ENCODE measurements around the gene ARHGEF17. TPM values are rescaled to one million over a fixed set of nuclear protein-coding genes. Genes with fewer than 3 reads are reported as not detected.
A peak's percentile ranks its signal among the peaks of the same experiment; 100 is the strongest.

ARHGEF17 gene
- total and polyA plus RNA-seq, 5 experiments from 2014 or later, result 0.19 TPM; not detected in 4

GRCh38 chr11:73350908-73351636 is 43.0 kb downstream of the ARHGEF17 start:
- H3K27me3 Mint-ChIP-seq, result peaks cover 0 to 3% (median 0%) of the 10 kb centered on the region in 5 donors
- no peak overlapping the region for H3K4me3 Mint-ChIP-seq
- peaks cover 0 to 13% (median 1%) of the 10 kb centered on the region in 4 donors for H3K4me1 Mint-ChIP-seq
- POLR2A ChIA-PET, result interaction anchor here (0.9 to 1.6 kb wide), 2 partner anchors 21 to 42 kb away, joined by 3 to 18 read pairs; no protein-coding TSS in a partner anchor
- H3K9me3 Mint-ChIP-seq, result no peaks in the 10 kb centered on the region
- ATAC-seq (peak; percentile 88 to 90), DNase-seq (peak; percentile 37 to 81 (median 70))
- H3K27ac Mint-ChIP-seq, result peak overlapping the region; percentile 19 to 89 (median 55)
- no peaks in the 10 kb centered on the region for H3K36me3 Mint-ChIP-seq

- H3K27ac Mint-ChIP-seq, result peak overlapping the region in 6 of 10 donors; percentile 3 to 62 (median 21)
- POLR2A ChIA-PET, result no interaction called here
- peaks cover 0 to 13% (median 2%) of the 10 kb centered on the region in 4 donors for H3K4me1 Mint-ChIP-seq
- H3K27me3 Mint-ChIP-seq, result no peaks in the 10 kb centered on the region
- H3K4me3 Mint-ChIP-seq, result no peak overlapping the region
- ATAC-seq (no peak), DNase-seq (no peak)
- H3K9me3 Mint-ChIP-seq, result no peaks in the 10 kb centered on the region
- H3K36me3 Mint-ChIP-seq, result no peaks in the 10 kb centered on the region
Measured at GRCh38 chr11:73353422-73353821, 45.3 kb downstream of the ARHGEF17 start.

GRCh38 chr11:73355109-73355508 is 47.0 kb downstream of the ARHGEF17 start:
- no peak for DNase-seq
- H3K27me3 Mint-ChIP-seq, result no peaks in the 10 kb centered on the region
- H3K4me3 Mint-ChIP-seq, result no peak overlapping the region
- no peak for ATAC-seq
- H3K36me3 Mint-ChIP-seq, result no peaks in the 10 kb centered on the region
- POLR2A ChIA-PET, result interaction anchor here (0.5 to 1.2 kb wide), 2 partner anchors 10 to 56 kb away, joined by 3 read pairs; no protein-coding TSS in a partner anchor
- H3K27ac Mint-ChIP-seq, result peak overlapping the region in 4 of 10 donors; percentile 24 to 69 (median 36)
- H3K4me1 Mint-ChIP-seq, result peaks cover 0 to 12% (median 2%) of the 10 kb centered on the region in 4 donors
- no peaks in the 10 kb centered on the region for H3K9me3 Mint-ChIP-seq

GRCh38 chr11:73356979-73357860 is 49.1 kb downstream of the ARHGEF17 start:
- ATAC-seq (no peak), DNase-seq (no peak)
- no peaks in the 10 kb centered on the region for H3K36me3 Mint-ChIP-seq
- POLR2A ChIA-PET, result interaction anchor here (1.4 kb wide), 1 partner anchor 8 kb away, joined by 5 read pairs; no protein-coding TSS in a partner anchor
- no peaks in the 10 kb centered on the region for H3K27me3 Mint-ChIP-seq
- H3K27ac Mint-ChIP-seq, result no peak overlapping the region
- H3K4me3 Mint-ChIP-seq, result no peak overlapping the region
- H3K4me1 Mint-ChIP-seq, result peaks cover 0 to 6% (median 0%) of the 10 kb centered on the region in 4 donors
- H3K9me3 Mint-ChIP-seq, result no peaks in the 10 kb centered on the region

- DNase-seq (no peak), ATAC-seq (no peak)
- peaks cover 0 to 8% (median 1%) of the 10 kb centered on the region in 4 donors for H3K4me1 Mint-ChIP-seq
- H3K36me3 Mint-ChIP-seq, result no peaks in the 10 kb centered on the region
- POLR2A ChIA-PET, result interaction anchor here (0.6 to 1.4 kb wide), 2 partner anchors 7 to 36 kb away, joined by 3 to 5 read pairs; no protein-coding TSS in a partner anchor
- peak overlapping the region in 1 of 10 donors; percentile 8 for H3K27ac Mint-ChIP-seq
- H3K4me3 Mint-ChIP-seq, result no peak overlapping the region
- H3K9me3 Mint-ChIP-seq, result no peaks in the 10 kb centered on the region
- no peaks in the 10 kb centered on the region for H3K27me3 Mint-ChIP-seq
Measured at GRCh38 chr11:73358071-73358470, 50.0 kb downstream of the ARHGEF17 start.

GRCh38 chr11:73359341-73359740 is 51.3 kb downstream of the ARHGEF17 start:
- H3K27me3 Mint-ChIP-seq, result no peaks in the 10 kb centered on the region
- H3K4me1 Mint-ChIP-seq, result peaks cover 0 to 10% (median 2%) of the 10 kb centered on the region in 4 donors
- H3K4me3 Mint-ChIP-seq, result no peak overlapping the region
- H3K27ac Mint-ChIP-seq, result peak overlapping the region in 3 of 10 donors; percentile 28 to 49 (median 48)
- DNase-seq, result no peak
- ATAC-seq, result no peak
- H3K9me3 Mint-ChIP-seq, result no peaks in the 10 kb centered on the region
- no peaks in the 10 kb centered on the region for H3K36me3 Mint-ChIP-seq
- POLR2A ChIA-PET, result no interaction called here

- POLR2A ChIA-PET, result interaction anchor here (1.4 kb wide), 1 partner anchor 10 kb away, joined by 4 read pairs; no protein-coding TSS in a partner anchor
- H3K4me1 Mint-ChIP-seq, result peaks cover 0 to 10% (median 7%) of the 10 kb centered on the region in 4 donors
- ATAC-seq, result peak; percentile 58 to 62
Measured at GRCh38 chr11:73359930-73360742, 52.1 kb downstream of the ARHGEF17 start.

GRCh38 chr11:73360743-73361369 is 52.8 kb downstream of the ARHGEF17 start:
- Mint-ChIP-seq H3K9me3 (peaks cover 0 to 2% (median 0%) of the 10 kb centered on the region in 9 donors), H3K4me1 (peaks cover 4 to 17% (median 13%) of the 10 kb centered on the region in 4 donors), H3K4me3 (no peak overlapping the region), H3K27ac (peak overlapping the region in 6 of 10 donors; percentile 16 to 66 (median 57)), H3K36me3 (no peaks in the 10 kb centered on the region), H3K27me3 (no peaks in the 10 kb centered on the region)
- no peak for ATAC-seq
- no peak for DNase-seq
- POLR2A ChIA-PET, result interaction anchor here (0.5 to 1.4 kb wide), 2 partner anchors 10 to 325 kb away, joined by 3 to 4 read pairs; no protein-coding TSS in a partner anchor

More at GRCh38 chr11:73359930-73360742, 52.1 kb downstream of the ARHGEF17 start:
- H3K4me3 Mint-ChIP-seq, result no peak overlapping the region
- no peaks in the 10 kb centered on the region for H3K36me3 Mint-ChIP-seq
- H3K27ac Mint-ChIP-seq, result peak overlapping the region in 5 of 10 donors; percentile 37 to 66 (median 49)
- DNase-seq, result peak in 2 of 10 donors; percentile 36 to 43
- H3K27me3 Mint-ChIP-seq, result no peaks in the 10 kb centered on the region
- no peaks in the 10 kb centered on the region for H3K9me3 Mint-ChIP-seq

GRCh38 chr11:73361953-73362776 is 54.1 kb downstream of the ARHGEF17 start:
- ATAC-seq (no peak), DNase-seq (no peak)
- H3K9me3 Mint-ChIP-seq, result peaks cover 0 to 10% (median 0%) of the 10 kb centered on the region in 9 donors
- peak overlapping the region in 8 of 10 donors; percentile 69 to 99 (median 78) for H3K27ac Mint-ChIP-seq
- H3K27me3 Mint-ChIP-seq, result no peaks in the 10 kb centered on the region
- peaks cover 17 to 28% (median 24%) of the 10 kb centered on the region in 4 donors for H3K4me1 Mint-ChIP-seq
- POLR2A ChIA-PET, result interaction anchor here (2.2 kb wide), 1 partner anchor 13 kb away, joined by 7 read pairs; no protein-coding TSS in a partner anchor
- H3K4me3 Mint-ChIP-seq, result no peak overlapping the region
- no peaks in the 10 kb centered on the region for H3K36me3 Mint-ChIP-seq

- ATAC-seq, result no peak
- no peak for DNase-seq
- H3K4me1 Mint-ChIP-seq, result peaks cover 23 to 38% (median 30%) of the 10 kb centered on the region in 4 donors
- POLR2A ChIA-PET, result interaction anchor here (1.5 to 2.2 kb wide), 2 partner anchors 12 to 22 kb away, joined by 3 to 7 read pairs; no protein-coding TSS in a partner anchor
- no peaks in the 10 kb centered on the region for H3K36me3 Mint-ChIP-seq
- H3K9me3 Mint-ChIP-seq, result peaks cover 0 to 10% (median 0%) of the 10 kb centered on the region in 9 donors
- H3K27me3 Mint-ChIP-seq, result no peaks in the 10 kb centered on the region
- peak overlapping the region in 7 of 10 donors; percentile 70 to 99 (median 93) for H3K27ac Mint-ChIP-seq
- H3K4me3 Mint-ChIP-seq, result no peak overlapping the region
Measured at GRCh38 chr11:73363147-73363546, 55.1 kb downstream of the ARHGEF17 start.

Measured in naive thymus-derived CD8-positive, alpha-beta T cell (primary cell).